Neural crest cell (in vitro differentiated cells): ENCODE results near the gene ZNF45. TPM values are rescaled to one million over a fixed set of nuclear protein-coding genes. Genes with fewer than 3 reads are reported as not detected.

ENCODE experiments used
- DNase-seq: peaks from one replicate; pipeline ENCODE4 v3.0.0; 2021; ENCODE audit warnings: low read depth, mixed read lengths, low spot score
- H3K27ac Mint-ChIP-seq: one replicate; pipeline ENCODE4 v1.8.0; 2021; ENCODE audit warnings: mild to moderate bottlenecking, mixed read lengths; ENCODE audit not compliant: unreplicated experiment
- H3K27me3 Mint-ChIP-seq: 2 replicates; pipeline ENCODE4 v1.8.0; 2021; ENCODE audit warnings: low read depth, mild to moderate bottlenecking, mixed read lengths
- H3K36me3 Mint-ChIP-seq: 2 replicates; pipeline ENCODE4 v1.8.0; 2021; ENCODE audit warnings: low read depth, mild to moderate bottlenecking, mixed read lengths
- H3K4me1 Mint-ChIP-seq: 2 replicates; pipeline ENCODE4 v1.8.0; 2021; ENCODE audit warnings: mixed read lengths
- H3K4me3 Mint-ChIP-seq: one replicate; pipeline ENCODE4 v1.8.0; 2021; ENCODE audit warnings: mild to moderate bottlenecking, mixed read lengths
- H3K9me3 Mint-ChIP-seq: 2 replicates; pipeline ENCODE4 v1.8.0; 2021; ENCODE audit warnings: mixed read lengths
- total RNA-seq: library from RNA; stranded (reverse); gene quantifications from 2 replicates; pipeline ENCODE4 v1.2.1, GENCODE V29; 2021
- TF ChIP-seq, protein P1 (sequence below): fragments of 200-600 bp; sonication (generic); conservative IDR thresholded peaks from 2 replicates; pipeline ENCODE4 v1.5.0; 2021; ENCODE audit warnings: antibody characterized with exemption, mild to moderate bottlenecking

The ZNF45 gene
- total RNA-seq, 1 donor from 2014 or later: 21.6 TPM

GRCh38 chr19:43928820-43929219 is 6.3 kb downstream of the ZNF45 start:
- no peak overlapping the region for H3K4me3 Mint-ChIP-seq
- H3K36me3 Mint-ChIP-seq: peaks cover 61% of the 10 kb centered on the region
- H3K9me3 Mint-ChIP-seq: no peaks in the 10 kb centered on the region
- TF ChIP-seq, protein P1, sequence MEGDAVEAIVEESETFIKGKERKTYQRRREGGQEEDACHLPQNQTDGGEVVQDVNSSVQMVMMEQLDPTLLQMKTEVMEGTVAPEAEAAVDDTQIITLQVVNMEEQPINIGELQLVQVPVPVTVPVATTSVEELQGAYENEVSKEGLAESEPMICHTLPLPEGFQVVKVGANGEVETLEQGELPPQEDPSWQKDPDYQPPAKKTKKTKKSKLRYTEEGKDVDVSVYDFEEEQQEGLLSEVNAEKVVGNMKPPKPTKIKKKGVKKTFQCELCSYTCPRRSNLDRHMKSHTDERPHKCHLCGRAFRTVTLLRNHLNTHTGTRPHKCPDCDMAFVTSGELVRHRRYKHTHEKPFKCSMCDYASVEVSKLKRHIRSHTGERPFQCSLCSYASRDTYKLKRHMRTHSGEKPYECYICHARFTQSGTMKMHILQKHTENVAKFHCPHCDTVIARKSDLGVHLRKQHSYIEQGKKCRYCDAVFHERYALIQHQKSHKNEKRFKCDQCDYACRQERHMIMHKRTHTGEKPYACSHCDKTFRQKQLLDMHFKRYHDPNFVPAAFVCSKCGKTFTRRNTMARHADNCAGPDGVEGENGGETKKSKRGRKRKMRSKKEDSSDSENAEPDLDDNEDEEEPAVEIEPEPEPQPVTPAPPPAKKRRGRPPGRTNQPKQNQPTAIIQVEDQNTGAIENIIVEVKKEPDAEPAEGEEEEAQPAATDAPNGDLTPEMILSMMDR: no peak
- H3K27me3 Mint-ChIP-seq: no peaks in the 10 kb centered on the region
- DNase-seq: no peak
- peaks cover 2% of the 10 kb centered on the region for H3K4me1 Mint-ChIP-seq
- H3K27ac Mint-ChIP-seq: no peak overlapping the region

GRCh38 chr19:43923875-43924274 is 11.2 kb downstream of the ZNF45 start:
- no peak overlapping the region for H3K27ac Mint-ChIP-seq
- no peak overlapping the region for H3K4me3 Mint-ChIP-seq
- TF ChIP-seq, protein P1: no peak
- H3K4me1 Mint-ChIP-seq: no peaks in the 10 kb centered on the region
- DNase-seq: no peak
- peaks cover 67% of the 10 kb centered on the region for H3K36me3 Mint-ChIP-seq
- H3K9me3 Mint-ChIP-seq: peaks cover 5% of the 10 kb centered on the region
- H3K27me3 Mint-ChIP-seq: no peaks in the 10 kb centered on the region

DNA sequence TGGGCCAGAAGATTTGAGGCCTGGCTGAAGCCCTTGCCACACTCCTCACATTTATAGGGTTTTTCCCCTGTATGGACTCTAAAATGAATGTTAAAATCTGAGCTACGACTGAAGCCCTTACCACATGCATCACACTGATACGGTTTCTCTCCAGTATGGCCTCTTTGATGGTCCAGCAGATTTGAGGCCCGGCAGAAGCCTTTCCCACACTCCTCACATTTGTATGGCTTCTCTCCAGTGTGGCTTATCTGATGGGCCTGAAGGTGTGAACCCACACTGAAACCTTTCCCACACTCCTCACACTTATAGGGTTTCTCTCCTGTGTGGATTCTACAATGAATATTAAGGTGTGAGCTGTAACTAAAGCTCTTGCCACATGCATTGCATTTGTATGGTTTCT is 21.0 kb downstream of the ZNF45 start:
- DNase-seq: no peak
- Mint-ChIP-seq H3K4me1 (no peaks in the 10 kb centered on the region), H3K27ac (no peak overlapping the region), H3K4me3 (no peak overlapping the region), H3K27me3 (no peaks in the 10 kb centered on the region), H3K9me3 (peaks cover 38% of the 10 kb centered on the region), H3K36me3 (peaks cover 90% of the 10 kb centered on the region)
- TF ChIP-seq, protein P1: no peak

- Mint-ChIP-seq H3K9me3 (peaks cover 41% of the 10 kb centered on the region), H3K36me3 (peaks cover 85% of the 10 kb centered on the region), H3K27ac (no peak overlapping the region), H3K4me1 (no peaks in the 10 kb centered on the region), H3K27me3 (no peaks in the 10 kb centered on the region), H3K4me3 (no peak overlapping the region)
- TF ChIP-seq, protein P1: no peak
- DNase-seq: no peak
Observed at GRCh38 chr19:43913383-43913782, 21.7 kb downstream of the ZNF45 start.

DNA sequence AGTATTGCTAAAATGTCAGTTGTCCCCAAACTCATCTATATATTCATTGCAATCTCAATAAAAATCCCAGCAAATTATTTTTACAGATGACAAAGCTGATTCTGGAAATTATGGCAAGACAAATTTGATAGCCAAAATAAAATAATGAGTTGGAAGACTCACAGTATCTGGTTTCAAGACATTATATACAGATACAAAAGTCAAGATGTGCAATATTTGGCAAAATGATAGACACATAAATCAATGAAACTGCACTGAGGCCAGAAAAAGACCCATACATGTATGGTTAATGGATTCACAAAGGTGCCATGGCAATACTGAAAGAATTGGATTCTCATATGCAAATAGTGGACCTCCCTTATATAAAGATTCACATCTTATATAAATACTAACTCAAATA is 24.2 kb downstream of the ZNF45 start:
- no peaks in the 10 kb centered on the region for H3K27me3 Mint-ChIP-seq

More for the DNA sequence above, 24.2 kb downstream of the ZNF45 start:
- Mint-ChIP-seq H3K27ac (no peak overlapping the region), H3K36me3 (peaks cover 82% of the 10 kb centered on the region), H3K9me3 (peaks cover 54% of the 10 kb centered on the region), H3K4me3 (no peak overlapping the region), H3K4me1 (no peaks in the 10 kb centered on the region)
- no peak for DNase-seq
- TF ChIP-seq, protein P1: no peak
